Cardiac ventricle fibroblast (primary cell): ENCODE results near the gene MDFIC2. TPM values are rescaled to one million over a fixed set of nuclear protein-coding genes. Genes with fewer than 3 reads are reported as not detected.

Experiments used
- total RNA-seq: library from RNA; depleted of rRNA; stranded (reverse); fragments of >200 nt; gene quantifications from 2 replicates; pipeline ENCODE4 v1.2.3, GENCODE V29; 2015

MDFIC2 gene
- total RNA-seq: not detected in 2 replicates

DNA sequence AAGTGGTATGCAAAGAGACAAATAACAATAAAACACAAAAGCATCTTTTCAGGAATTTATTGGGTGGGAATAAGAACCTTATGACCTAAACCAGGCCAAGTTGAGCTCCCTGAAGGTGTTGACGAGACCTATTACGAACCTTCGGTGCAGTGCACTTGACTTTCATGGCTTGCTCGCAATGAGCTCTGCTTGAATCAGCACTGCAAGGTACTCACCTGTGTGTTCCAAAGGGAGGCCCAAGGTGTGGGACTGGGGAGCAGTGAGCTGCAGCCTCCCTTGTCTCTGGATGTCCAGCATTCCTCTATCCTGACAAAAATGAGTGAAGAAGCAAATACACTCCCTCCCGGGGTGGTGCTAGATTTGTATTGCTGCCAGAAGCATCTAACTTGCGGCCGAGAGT, at the start of gene MDFIC2:
Gene MDFIC2, minus strand, starts transcription at position 303 of the 400 bp plus-strand sequence. CDS start 665 bp downstream, outside the sequence.

